NCI-H2196 treated with DMSO at 0.1 percent for 48 hours (cell line): ENCODE data around the gene MOV10.
"Not testable (repeated sequence)": the region's sequence is repeated elsewhere in the genome, so short reads cannot be mapped to it uniquely, and the experiment has no call there.

Experiments
- DNase-seq: peaks from one replicate; lab custom pipeline; 2025; ENCODE audit not compliant: unreplicated experiment; lab: John Stamatoyannopoulos, UW

MOV10 gene

GRCh38 chr1:112674440-112674985 is at the start of gene MOV10:
Gene MOV10, plus strand, starts transcription at chr1:112674659. Its CDS starts 254 bp downstream, at chr1:112674913.
- DNase-seq = peak; percentile 58

GRCh38 chr1:112625696-112626095 is 48.8 kb upstream of the MOV10 start:
- DNase-seq = no peak

- DNase-seq = no peak
Observed at GRCh38 chr1:112626193-112626592, 48.3 kb upstream of the MOV10 start.

GRCh38 chr1:112626887-112627286 is 47.6 kb upstream of the MOV10 start:
- DNase-seq = no peak

GRCh38 chr1:112628516-112628915 is 45.9 kb upstream of the MOV10 start:
- no peak for DNase-seq

GRCh38 chr1:112629256-112629655 is 45.2 kb upstream of the MOV10 start:
- no peak for DNase-seq

- no peak for DNase-seq
Observed at GRCh38 chr1:112633628-112634027, 40.8 kb upstream of the MOV10 start.

GRCh38 chr1:112634367-112634766 is 40.1 kb upstream of the MOV10 start:
- no peak for DNase-seq

GRCh38 chr1:112636056-112636455 is 38.4 kb upstream of the MOV10 start:
- DNase-seq = no peak

- no peak for DNase-seq
Observed at GRCh38 chr1:112636597-112637253, 37.7 kb upstream of the MOV10 start.

GRCh38 chr1:112637254-112638109 is 37.0 kb upstream of the MOV10 start:
- no peak for DNase-seq

GRCh38 chr1:112638110-112638428 is 36.4 kb upstream of the MOV10 start:
- no peak for DNase-seq

- not testable (repeated sequence) for DNase-seq
Observed at GRCh38 chr1:112640437-112640836, 34.0 kb upstream of the MOV10 start.

- DNase-seq = no peak
Observed at GRCh38 chr1:112643080-112643479, 31.4 kb upstream of the MOV10 start.

- DNase-seq = no peak
Observed at GRCh38 chr1:112646225-112646624, 28.2 kb upstream of the MOV10 start.

GRCh38 chr1:112651205-112651604 is 23.3 kb upstream of the MOV10 start:
- no peak for DNase-seq

- DNase-seq = no peak
Observed at GRCh38 chr1:112665857-112666256, 8.6 kb upstream of the MOV10 start.

GRCh38 chr1:112666946-112667345 is 7.5 kb upstream of the MOV10 start:
- DNase-seq = no peak

- no peak for DNase-seq
Observed at GRCh38 chr1:112672009-112672408, 2.5 kb upstream of the MOV10 start.

GRCh38 chr1:112672842-112673241 is 1.6 kb upstream of the MOV10 start:
- no peak for DNase-seq

GRCh38 chr1:112673592-112674439 is 643 bp upstream of the MOV10 start:
- DNase-seq = no peak
